Breast epithelium (tissue), 3 donors: ENCODE data around the gene PLA2G4C.

Experiments used
- POLR2AphosphoS5 ChIP-seq, 3 donors: sonication (generic); formaldehyde crosslinking; IDR thresholded peaks; one replicate each; pipeline ENCODE4 v1.6.1; 2017; ENCODE audit warnings: antibody characterized with exemption in 3 of 3
- TF ChIP-seq, protein P1 (sequence below), 3 donors: fragments of 450-650 bp; IDR thresholded peaks; one replicate each; pipeline ENCODE4 v1.5.1; 2016 to 2017; ENCODE audit warnings: antibody characterized with exemption in 3 of 3, mild to moderate bottlenecking in 3 of 3, moderate library complexity in 3 of 3

- TF ChIP-seq, protein P1, sequence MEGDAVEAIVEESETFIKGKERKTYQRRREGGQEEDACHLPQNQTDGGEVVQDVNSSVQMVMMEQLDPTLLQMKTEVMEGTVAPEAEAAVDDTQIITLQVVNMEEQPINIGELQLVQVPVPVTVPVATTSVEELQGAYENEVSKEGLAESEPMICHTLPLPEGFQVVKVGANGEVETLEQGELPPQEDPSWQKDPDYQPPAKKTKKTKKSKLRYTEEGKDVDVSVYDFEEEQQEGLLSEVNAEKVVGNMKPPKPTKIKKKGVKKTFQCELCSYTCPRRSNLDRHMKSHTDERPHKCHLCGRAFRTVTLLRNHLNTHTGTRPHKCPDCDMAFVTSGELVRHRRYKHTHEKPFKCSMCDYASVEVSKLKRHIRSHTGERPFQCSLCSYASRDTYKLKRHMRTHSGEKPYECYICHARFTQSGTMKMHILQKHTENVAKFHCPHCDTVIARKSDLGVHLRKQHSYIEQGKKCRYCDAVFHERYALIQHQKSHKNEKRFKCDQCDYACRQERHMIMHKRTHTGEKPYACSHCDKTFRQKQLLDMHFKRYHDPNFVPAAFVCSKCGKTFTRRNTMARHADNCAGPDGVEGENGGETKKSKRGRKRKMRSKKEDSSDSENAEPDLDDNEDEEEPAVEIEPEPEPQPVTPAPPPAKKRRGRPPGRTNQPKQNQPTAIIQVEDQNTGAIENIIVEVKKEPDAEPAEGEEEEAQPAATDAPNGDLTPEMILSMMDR (IDR thresholded peaks at IDR 0.05): no peak
- TF ChIP-seq POLR2AphosphoS5 (IDR thresholded peaks at IDR 0.05): no peak
Measured at GRCh38 chr19:48121066-48121465, 10.4 kb upstream of the PLA2G4C start.
